HepG2 (cell line): ENCODE results near the gene KRT73. TPM values are rescaled to one million over a fixed set of nuclear protein-coding genes. Genes with fewer than 3 reads are reported as not detected.
"Not testable (repeated sequence)": the region's sequence is repeated elsewhere in the genome, so short reads cannot be mapped to it uniquely, and the experiment has no call there.

Source experiments
- ATAC-seq: fragments of 200-7000 bp; cut with Tn5 transposase; 3 replicates; pipeline ENCODE4 v1.9.1; 2020; ENCODE audit warnings: mild to moderate bottlenecking, moderate library complexity
- BruUV-seq: library from RNA; stranded (reverse); fragments of 400-500 nt; replicated peaks from 2 replicates; lab custom pipeline; 2021; lab: Mats Ljungman, UMichigan
- CTCF ChIA-PET: fragments of 300-600 bp; formaldehyde crosslinking; extraction: SDS; loops from one replicate; lab custom pipeline; 2021; ENCODE audit warnings: low total read pairs, inconsistent platforms, low intra/inter-chr PET ratio; lab: Yijun Ruan, JAX
- POLR2A ChIA-PET: fragments of 350-600 bp; sonication (Branson Sonifier 250); formaldehyde crosslinking; loops from one replicate; lab custom pipeline; 2020; ENCODE audit warnings: antibody characterized with exemption, inconsistent platforms; lab: Yijun Ruan, JAX
- DNase-seq: peaks from one replicate; pipeline ENCODE4 v3.0.0-alpha.2; 2015; ENCODE audit warnings: low spot score
- FAIRE-seq: peaks from 3 replicates; lab custom pipeline; 2011; peaks lifted over from hg19 to GRCh38; lab: Jason Lieb, UNC
- H2AFZ ChIP-seq: one replicate; pipeline ENCODE4 v1.6.1; 2011; ENCODE audit warnings: low read length, inconsistent platforms
- H3K27ac ChIP-seq: fragments of 300-600 bp; 3 replicates; pipeline ENCODE4 v1.8.0; 2011; ENCODE audit warnings: mixed run types, mild to moderate bottlenecking, mixed read lengths, low read length, inconsistent platforms; ENCODE audit not compliant: insufficient read depth; ENCODE audit errors: extremely low read length
- H3K27me3 ChIP-seq, 2 experiments: fragments of 200-600 bp in 1 of 2; 2 replicates in 1 of 2; 3 replicates in 1 of 2; pipeline versions ENCODE4 v1.6.0 to v1.8.0; 2011; ENCODE audit warnings: low read length in 2 of 2, mild to moderate bottlenecking in 2 of 2, moderate library complexity in 2 of 2, inconsistent platforms in 1 of 2; ENCODE audit not compliant: insufficient read depth in 2 of 2, control insufficient read depth in 1 of 2
- H3K36me3 ChIP-seq, 2 experiments: fragments of 200-600 bp in 1 of 2; replicated peaks in 1 of 2; 2 replicates in 1 of 2; 3 replicates in 1 of 2; pipeline versions ENCODE4 v1.5.1 to v1.8.0; 2011; ENCODE audit warnings: low read length in 2 of 2, inconsistent platforms in 1 of 2; ENCODE audit not compliant: insufficient read depth in 2 of 2, control insufficient read depth in 1 of 2
- H3K4me1 ChIP-seq: 2 replicates; pipeline ENCODE4 v1.5.1; 2012; ENCODE audit warnings: low read length, inconsistent platforms; ENCODE audit not compliant: insufficient read depth
- H3K4me2 ChIP-seq: 2 replicates; pipeline ENCODE4 v1.6.0; 2011; ENCODE audit warnings: low read depth, low read length, inconsistent platforms
- H3K4me3 ChIP-seq, 3 experiments: fragments of 200-600 bp in 1 of 3; sonication (generic), shearing (Covaris generic) in 1 of 3; replicated peaks in 1 of 3; 2 replicates each; pipeline ENCODE4 v1.5.1; 2011 to 2016; ENCODE audit warnings: low read length in 3 of 3, inconsistent platforms in 2 of 3, low read depth in 2 of 3, mild to moderate bottlenecking in 2 of 3, control low read depth in 1 of 3, mixed read lengths in 1 of 3; ENCODE audit not compliant: insufficient read depth in 1 of 3
- H3K79me2 ChIP-seq: one replicate; pipeline ENCODE4 v1.6.1; 2011; ENCODE audit warnings: low read length, inconsistent platforms; ENCODE audit not compliant: insufficient read depth
- H3K9ac ChIP-seq: 2 replicates; pipeline ENCODE4 v1.6.0; 2011; ENCODE audit warnings: mild to moderate bottlenecking, low read depth, low read length, inconsistent platforms; ENCODE audit not compliant: insufficient read depth
- H3K9me3 ChIP-seq: 2 replicates; pipeline ENCODE4 v1.5.1; 2012; ENCODE audit warnings: mild to moderate bottlenecking, low read length
- H4K20me1 ChIP-seq: 2 replicates; pipeline ENCODE4 v1.6.0; 2011; ENCODE audit warnings: inconsistent platforms, mild to moderate bottlenecking, low read length, moderate library complexity; ENCODE audit not compliant: insufficient read depth
- HMGA1 ChIP-seq: sonication (generic); formaldehyde crosslinking; conservative IDR thresholded peaks from 2 replicates; pipeline ENCODE4 v1.4.0; 2020; ENCODE audit warnings: missing genetic modification reagents
- IRF2 ChIP-seq: IDR thresholded peaks from 2 replicates; pipeline ENCODE4 v1.6.1; 2018; ENCODE audit warnings: missing genetic modification reagents, missing compliant biosample characterization
- MED8 ChIP-seq: sonication (generic); formaldehyde crosslinking; IDR thresholded peaks from 2 replicates; pipeline ENCODE4 v1.8.1; 2023; ENCODE audit warnings: mild to moderate bottlenecking, missing genetic modification reagents; ENCODE audit not compliant: insufficient replicate concordance
- PHB2 ChIP-seq: fragments of 450-650 bp; IDR thresholded peaks from 2 replicates; pipeline ENCODE4 v1.6.1; 2018; ENCODE audit not compliant: partially characterized antibody
- TP53 ChIP-seq: sonication (generic); formaldehyde crosslinking; conservative IDR thresholded peaks from 2 replicates; pipeline ENCODE4 v1.4.0; 2020; ENCODE audit warnings: missing genetic modification reagents
- U2AF2 ChIP-seq: fragments of 200-400 bp; formaldehyde crosslinking; IDR thresholded peaks from 2 replicates; pipeline ENCODE4 v1.6.1; 2017; ENCODE audit warnings: low read depth, mild to moderate bottlenecking, low read length
- ZMAT3 ChIP-seq: sonication (generic); formaldehyde crosslinking; conservative IDR thresholded peaks from 2 replicates; pipeline ENCODE4 v1.7.0; 2021; ENCODE audit warnings: missing genetic modification reagents
- ZNF24 ChIP-seq: fragments of 450-650 bp; IDR thresholded peaks from 2 replicates; pipeline ENCODE4 v1.6.1; 2017; ENCODE audit warnings: antibody characterized with exemption, mild to moderate bottlenecking
- ZNF367 ChIP-seq: sonication (generic); formaldehyde crosslinking; IDR thresholded peaks from 2 replicates; pipeline ENCODE4 v1.4.0; 2020; ENCODE audit warnings: missing genetic modification reagents, borderline replicate concordance
- ZNF431 ChIP-seq: sonication (generic); formaldehyde crosslinking; IDR thresholded peaks from 2 replicates; pipeline ENCODE4 v1.9.0; 2022; ENCODE audit warnings: missing genetic modification reagents, low read depth, mild to moderate bottlenecking, borderline replicate concordance
- ZNF484 ChIP-seq: sonication (generic); formaldehyde crosslinking; IDR thresholded peaks from 2 replicates; pipeline ENCODE4 v1.5.1; 2020; ENCODE audit warnings: mild to moderate bottlenecking, low read depth, missing genetic modification reagents, borderline replicate concordance
- WGBS: methylation state at CpG from one replicate; pipeline ENCODE4 v1.1.6; 2017; ENCODE audit warnings: low lambda C conversion rate; 5-methylcytosine and 5-hydroxymethylcytosine counted together
- in situ Hi-C: cut with HindIII; loops from 2 replicates; pipeline ENCODE4 v1.10.0; 2017; ENCODE audit warnings: low pct_unique_long_range_greater_than_20kb; ENCODE audit not compliant: extremely low pct_ligation_motif_present
- intact Hi-C: fragments of 100-400 bp; cut with micrococcal nuclease; formaldehyde crosslinking; loops from one replicate; pipeline ENCODE4 v1.10.0; 2022; ENCODE audit not compliant: unreplicated experiment
- polyA plus RNA-seq, 8 experiments: library from polyadenylated mRNA; depleted of rRNA in 3 of 8; stranded (reverse) in 7 of 8; unstranded in 1 of 8; fragments of >200 nt; fragmentation: Illumina TruSeq in 4 of 8; extraction: Trizol in 4 of 8; gene quantifications; 2 replicates each; pipeline versions ENCODE4 v1.2.1 to v1.2.3, GENCODE V29; 2011 to 2016; ENCODE audit warnings: low read depth in 4 of 8, missing spikeins in 1 of 8, mixed read lengths in 1 of 8; ENCODE audit not compliant: insufficient read depth in 1 of 8
- total RNA-seq, 5 experiments: library from RNA; depleted of rRNA; stranded (reverse); fragments of >200 nt; fragmentation: Illumina TruSeq; extraction: Trizol; gene quantifications; 2 replicates each; pipeline ENCODE4 v1.2.3, GENCODE V29; 2016; ENCODE audit warnings: low read depth in 1 of 5
- TF ChIP-seq, protein P1 (sequence below): sonication (generic); formaldehyde crosslinking; IDR thresholded peaks from 2 replicates; pipeline ENCODE4 v1.4.0; 2020; ENCODE audit warnings: missing genetic modification reagents

KRT73 gene
- total and polyA plus RNA-seq, 2 of the 13 experiments (the other 11 are each of a cell fraction or from before 2014, with no cell fraction given) = not detected

DNA sequence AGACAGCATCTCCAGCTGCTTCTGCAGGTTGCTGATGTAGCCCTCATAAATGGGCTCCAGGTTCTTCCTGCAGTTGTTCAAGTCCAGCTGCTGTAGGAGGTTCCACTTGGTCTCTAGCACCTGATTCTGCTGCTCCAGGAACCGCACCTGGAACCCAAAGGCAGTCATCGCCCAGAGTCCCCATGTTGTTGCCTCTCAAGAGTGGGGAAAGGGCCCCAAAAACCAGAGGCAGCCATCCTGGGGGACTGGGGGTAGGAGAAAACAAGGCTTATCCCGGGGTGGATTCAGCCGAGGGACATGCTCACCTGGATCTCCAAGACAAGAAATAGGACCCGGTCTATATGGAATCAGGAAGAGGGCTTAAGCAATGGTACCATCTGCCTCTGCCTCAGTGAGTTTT, 19.4 kb downstream of the KRT73 start:
- in situ Hi-C loops = no loop called here
- TF ChIP-seq HMGA1 (CRISPR knock-in tag) = no peak
- no peak for TF ChIP-seq ZNF431
- no peak for TF ChIP-seq PHB2
- TF ChIP-seq TP53 (CRISPR knock-in tag) = no peak
- TF ChIP-seq ZNF24 = no peak
- no peak for TF ChIP-seq ZMAT3 (CRISPR knock-in tag)
- TF ChIP-seq ZNF367 (CRISPR knock-in tag) = no peak
- no peak for TF ChIP-seq U2AF2
- TF ChIP-seq, protein P1, sequence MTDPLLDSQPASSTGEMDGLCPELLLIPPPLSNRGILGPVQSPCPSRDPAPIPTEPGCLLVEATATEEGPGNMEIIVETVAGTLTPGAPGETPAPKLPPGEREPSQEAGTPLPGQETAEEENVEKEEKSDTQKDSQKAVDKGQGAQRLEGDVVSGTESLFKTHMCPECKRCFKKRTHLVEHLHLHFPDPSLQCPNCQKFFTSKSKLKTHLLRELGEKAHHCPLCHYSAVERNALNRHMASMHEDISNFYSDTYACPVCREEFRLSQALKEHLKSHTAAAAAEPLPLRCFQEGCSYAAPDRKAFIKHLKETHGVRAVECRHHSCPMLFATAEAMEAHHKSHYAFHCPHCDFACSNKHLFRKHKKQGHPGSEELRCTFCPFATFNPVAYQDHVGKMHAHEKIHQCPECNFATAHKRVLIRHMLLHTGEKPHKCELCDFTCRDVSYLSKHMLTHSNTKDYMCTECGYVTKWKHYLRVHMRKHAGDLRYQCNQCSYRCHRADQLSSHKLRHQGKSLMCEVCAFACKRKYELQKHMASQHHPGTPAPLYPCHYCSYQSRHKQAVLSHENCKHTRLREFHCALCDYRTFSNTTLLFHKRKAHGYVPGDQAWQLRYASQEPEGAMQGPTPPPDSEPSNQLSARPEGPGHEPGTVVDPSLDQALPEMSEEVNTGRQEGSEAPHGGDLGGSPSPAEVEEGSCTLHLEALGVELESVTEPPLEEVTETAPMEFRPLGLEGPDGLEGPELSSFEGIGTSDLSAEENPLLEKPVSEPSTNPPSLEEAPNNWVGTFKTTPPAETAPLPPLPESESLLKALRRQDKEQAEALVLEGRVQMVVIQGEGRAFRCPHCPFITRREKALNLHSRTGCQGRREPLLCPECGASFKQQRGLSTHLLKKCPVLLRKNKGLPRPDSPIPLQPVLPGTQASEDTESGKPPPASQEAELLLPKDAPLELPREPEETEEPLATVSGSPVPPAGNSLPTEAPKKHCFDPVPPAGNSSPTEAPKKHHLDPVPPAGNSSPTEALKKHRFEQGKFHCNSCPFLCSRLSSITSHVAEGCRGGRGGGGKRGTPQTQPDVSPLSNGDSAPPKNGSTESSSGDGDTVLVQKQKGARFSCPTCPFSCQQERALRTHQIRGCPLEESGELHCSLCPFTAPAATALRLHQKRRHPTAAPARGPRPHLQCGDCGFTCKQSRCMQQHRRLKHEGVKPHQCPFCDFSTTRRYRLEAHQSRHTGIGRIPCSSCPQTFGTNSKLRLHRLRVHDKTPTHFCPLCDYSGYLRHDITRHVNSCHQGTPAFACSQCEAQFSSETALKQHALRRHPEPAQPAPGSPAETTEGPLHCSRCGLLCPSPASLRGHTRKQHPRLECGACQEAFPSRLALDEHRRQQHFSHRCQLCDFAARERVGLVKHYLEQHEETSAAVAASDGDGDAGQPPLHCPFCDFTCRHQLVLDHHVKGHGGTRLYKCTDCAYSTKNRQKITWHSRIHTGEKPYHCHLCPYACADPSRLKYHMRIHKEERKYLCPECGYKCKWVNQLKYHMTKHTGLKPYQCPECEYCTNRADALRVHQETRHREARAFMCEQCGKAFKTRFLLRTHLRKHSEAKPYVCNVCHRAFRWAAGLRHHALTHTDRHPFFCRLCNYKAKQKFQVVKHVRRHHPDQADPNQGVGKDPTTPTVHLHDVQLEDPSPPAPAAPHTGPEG (CRISPR knock-in tag) = no peak
- TF ChIP-seq IRF2 = no peak
- TF ChIP-seq MED8 (CRISPR knock-in tag) = no peak
- no peak for TF ChIP-seq ZNF484 (CRISPR knock-in tag)
- Histone ChIP-seq H2AFZ (no peak overlapping the region), H3K4me3 (no peak overlapping the region), H3K27ac (no peak overlapping the region), H3K27me3 (peaks cover 3 to 32% of the 10 kb centered on the region in 2 experiments; a peak in 4 of 5 replicates), H3K9me3 (no peaks in the 10 kb centered on the region), H3K4me1 (no peaks in the 10 kb centered on the region), H4K20me1 (no peaks in the 10 kb centered on the region), H3K36me3 (no peaks in the 10 kb centered on the region), H3K4me2 (no peak overlapping the region), H3K79me2 (no peaks in the 10 kb centered on the region), H3K9ac (no peak overlapping the region)
- ATAC-seq = no peak
- ChIA-PET CTCF (no interaction called here), POLR2A (no interaction called here)
- FAIRE-seq = no peak
- 4% methylated on average over 5 of the region's 5 CpGs for WGBS
- no TSS peak for BruUV-seq
- intact Hi-C loops = no loop called here
- DNase-seq = no peak

DNA sequence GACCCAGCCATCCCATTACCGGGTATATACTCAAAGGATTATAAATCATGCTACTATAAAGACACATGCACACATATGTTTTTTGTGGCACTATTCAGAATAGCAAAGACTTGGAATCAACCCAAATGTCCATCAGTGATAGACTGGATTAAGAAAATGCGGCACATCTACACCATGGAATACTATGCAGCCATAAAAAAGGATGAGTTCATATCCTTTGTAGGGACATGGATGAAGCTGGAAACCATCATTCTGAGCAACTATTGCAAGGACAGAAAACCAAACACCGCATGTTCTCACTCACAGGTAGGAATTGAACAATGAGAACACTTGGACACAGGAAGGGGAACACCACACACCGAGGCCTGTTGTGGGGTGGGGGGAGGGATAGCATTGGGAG, 24.1 kb downstream of the KRT73 start:
- H3K4me1 ChIP-seq, DNase-seq, CTCF ChIA-PET, POLR2A ChIA-PET, H3K9me3 ChIP-seq, ATAC-seq, H3K4me2 ChIP-seq, H3K27ac ChIP-seq, H3K79me2 ChIP-seq, H3K36me3 ChIP-seq, H3K9ac ChIP-seq, BruUV-seq, H3K4me3 ChIP-seq, H2AFZ ChIP-seq, H4K20me1 ChIP-seq, H3K27me3 ChIP-seq, in situ Hi-C loops, intact Hi-C loops, FAIRE-seq: not testable (repeated sequence)
- WGBS = 17% methylated on average over 4 of the region's 4 CpGs
